Gastrocnemius medialis (tissue), 4 donors: ENCODE data around the gene YTHDC2. TPM values are rescaled to one million over a fixed set of nuclear protein-coding genes. Genes with fewer than 3 reads are reported as not detected.
A peak's percentile ranks its signal among the peaks of the same experiment; 100 is the strongest.

ENCODE experiments used
- ATAC-seq, 2 donors: fragments of 150-250 bp; one replicate each; pipeline ENCODE4 v1.9.1; 2016
- DNase-seq, 2 donors: peaks; one replicate each; pipeline ENCODE4 v3.0.0-alpha.2; 2019
- H3K27ac ChIP-seq, 4 donors: fragments of 200-600 bp; sonication (generic); 1 replicate in 1 of 4; 2 replicates in 3 of 4; pipeline ENCODE4 v1.5.1; 2016 to 2018; ENCODE audit warnings: mild to moderate bottlenecking in 2 of 4, moderate library complexity in 1 of 4
- H3K27me3 ChIP-seq, 3 donors: fragments of 200-600 bp; sonication (generic) in 2 of 3; 1 replicate in 1 of 3; 2 replicates in 2 of 3; pipeline versions ENCODE4 v1.5.1 to v1.6.0; 2016 to 2019; ENCODE audit warnings: mild to moderate bottlenecking in 1 of 3, moderate library complexity in 1 of 3
- H3K36me3 ChIP-seq, 2 donors: fragments of 200-600 bp; sonication (generic) in 1 of 2; one replicate each; pipeline ENCODE4 v1.5.1; 2017 to 2018
- H3K4me1 ChIP-seq, 2 donors: fragments of 200-600 bp; sonication (generic) in 1 of 2; one replicate each; pipeline ENCODE4 v1.5.1; 2016 to 2017; ENCODE audit warnings: mild to moderate bottlenecking in 2 of 2
- H3K4me3 ChIP-seq, 4 donors: fragments of 200-600 bp; sonication (generic) in 3 of 4; 1 replicate in 1 of 4; 2 replicates in 3 of 4; pipeline ENCODE4 v1.5.1; 2016 to 2019; ENCODE audit warnings: mild to moderate bottlenecking in 2 of 4
- H3K9me3 ChIP-seq, 3 donors: fragments of 200-600 bp; sonication (generic) in 2 of 3; 1 replicate in 1 of 3; 2 replicates in 2 of 3; pipeline ENCODE4 v1.5.1; 2016 to 2019
- POLR2A ChIP-seq, 2 donors: fragments of 450-650 bp; IDR thresholded peaks; one replicate each; pipeline ENCODE4 v1.6.1; 2017; ENCODE audit warnings: antibody characterized with exemption in 2 of 2, mild to moderate bottlenecking in 2 of 2, moderate library complexity in 2 of 2
- in situ Hi-C, 4 donors: fragments of 200-750 bp; cut with MboI; loops; one replicate each; pipeline versions ENCODE4 v1.15.0 to v1.8.0; 2017; ENCODE audit warnings: low sequenced_read_pairs in 4 of 4
- intact Hi-C: fragments of 100-400 bp; cut with DNase I; formaldehyde crosslinking; loops from one replicate; pipeline ENCODE4 v1.15.1; 2023; ENCODE audit warnings: low total_unique reads
- total RNA-seq, 4 donors: library from RNA; depleted of rRNA; stranded (reverse); fragments of >200 nt; gene quantifications; one replicate each; pipeline versions ENCODE4 v1.1.0 to v1.2.3, GENCODE V29; 2016
- TF ChIP-seq, protein P1 (sequence below), 5 experiments: fragments of 450-650 bp in 3 of 5; fragments of 200-600 bp in 2 of 5; sonication (generic) in 2 of 5; IDR thresholded peaks in 4 of 5; conservative IDR thresholded peaks in 1 of 5; 1 replicate in 4 of 5; 2 replicates in 1 of 5; pipeline ENCODE4 v1.5.1; 2016 to 2019; ENCODE audit warnings: antibody characterized with exemption in 5 of 5, mild to moderate bottlenecking in 3 of 5, moderate library complexity in 3 of 5

The YTHDC2 gene
- total RNA-seq, 4 donors from 2014 or later = 9.0 to 22.7 (median 15.3) TPM

- H3K27me3 ChIP-seq = peaks cover 26 to 48% (median 28%) of the 10 kb centered on the region in 3 donors
- no peak for TF ChIP-seq POLR2A (IDR thresholded peaks at IDR 0.05)
- TF ChIP-seq, protein P1, sequence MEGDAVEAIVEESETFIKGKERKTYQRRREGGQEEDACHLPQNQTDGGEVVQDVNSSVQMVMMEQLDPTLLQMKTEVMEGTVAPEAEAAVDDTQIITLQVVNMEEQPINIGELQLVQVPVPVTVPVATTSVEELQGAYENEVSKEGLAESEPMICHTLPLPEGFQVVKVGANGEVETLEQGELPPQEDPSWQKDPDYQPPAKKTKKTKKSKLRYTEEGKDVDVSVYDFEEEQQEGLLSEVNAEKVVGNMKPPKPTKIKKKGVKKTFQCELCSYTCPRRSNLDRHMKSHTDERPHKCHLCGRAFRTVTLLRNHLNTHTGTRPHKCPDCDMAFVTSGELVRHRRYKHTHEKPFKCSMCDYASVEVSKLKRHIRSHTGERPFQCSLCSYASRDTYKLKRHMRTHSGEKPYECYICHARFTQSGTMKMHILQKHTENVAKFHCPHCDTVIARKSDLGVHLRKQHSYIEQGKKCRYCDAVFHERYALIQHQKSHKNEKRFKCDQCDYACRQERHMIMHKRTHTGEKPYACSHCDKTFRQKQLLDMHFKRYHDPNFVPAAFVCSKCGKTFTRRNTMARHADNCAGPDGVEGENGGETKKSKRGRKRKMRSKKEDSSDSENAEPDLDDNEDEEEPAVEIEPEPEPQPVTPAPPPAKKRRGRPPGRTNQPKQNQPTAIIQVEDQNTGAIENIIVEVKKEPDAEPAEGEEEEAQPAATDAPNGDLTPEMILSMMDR (IDR thresholded peaks at IDR 0.05 in 4 of 5, conservative IDR thresholded peaks at IDR 0.05 in 1 of 5) = no peak
- H3K4me1 ChIP-seq = peaks cover 8 to 9% of the 10 kb centered on the region in 2 donors
- H3K27ac ChIP-seq = no peak overlapping the region
- H3K4me3 ChIP-seq = peak overlapping the region in 1 of 4 donors; percentile 6
- in situ Hi-C loops = no loop called here
- intact Hi-C loops = no loop called here
- no peaks in the 10 kb centered on the region for H3K36me3 ChIP-seq
- no peak for DNase-seq
- H3K9me3 ChIP-seq = peaks cover 0 to 12% (median 0%) of the 10 kb centered on the region in 3 donors
- no peak for ATAC-seq
These were observed 23.2 kb upstream of the YTHDC2 start for GRCh38 chr5:113490317-113490716.

DNA sequence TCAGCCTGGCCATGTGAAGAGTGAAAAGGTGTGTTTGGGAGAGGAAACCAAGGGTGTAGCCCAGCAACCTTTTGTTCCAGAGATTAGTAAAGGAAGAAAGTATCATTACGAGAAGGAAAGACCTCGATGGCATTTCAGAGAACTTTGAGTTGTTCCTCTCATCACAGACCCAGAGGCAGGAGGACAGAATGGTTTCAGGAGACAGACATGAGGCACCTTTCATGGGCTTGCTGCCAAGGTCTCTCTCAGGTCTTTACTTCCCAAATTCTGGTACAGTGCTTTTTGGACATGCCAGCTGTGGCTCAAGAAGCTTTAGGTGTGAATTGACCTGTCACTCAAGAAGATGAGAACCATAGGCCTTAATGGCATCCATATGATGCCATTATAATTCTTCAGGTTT lies 22.5 kb upstream of the YTHDC2 start:
- ATAC-seq = no peak
- no peak for DNase-seq
- no peaks in the 10 kb centered on the region for H3K36me3 ChIP-seq
- intact Hi-C loops (no loop called here), in situ Hi-C loops (no loop called here)
- H3K4me1 ChIP-seq = peaks cover 8 to 9% of the 10 kb centered on the region in 2 donors
- peaks cover 21 to 43% (median 26%) of the 10 kb centered on the region in 3 donors for H3K27me3 ChIP-seq
- no peak overlapping the region for H3K4me3 ChIP-seq
- TF ChIP-seq, protein P1 (IDR thresholded peaks at IDR 0.05 in 4 of 5, conservative IDR thresholded peaks at IDR 0.05 in 1 of 5) = no peak
- TF ChIP-seq POLR2A (IDR thresholded peaks at IDR 0.05) = no peak
- peaks cover 0 to 12% (median 0%) of the 10 kb centered on the region in 3 donors for H3K9me3 ChIP-seq
- no peak overlapping the region for H3K27ac ChIP-seq

DNA sequence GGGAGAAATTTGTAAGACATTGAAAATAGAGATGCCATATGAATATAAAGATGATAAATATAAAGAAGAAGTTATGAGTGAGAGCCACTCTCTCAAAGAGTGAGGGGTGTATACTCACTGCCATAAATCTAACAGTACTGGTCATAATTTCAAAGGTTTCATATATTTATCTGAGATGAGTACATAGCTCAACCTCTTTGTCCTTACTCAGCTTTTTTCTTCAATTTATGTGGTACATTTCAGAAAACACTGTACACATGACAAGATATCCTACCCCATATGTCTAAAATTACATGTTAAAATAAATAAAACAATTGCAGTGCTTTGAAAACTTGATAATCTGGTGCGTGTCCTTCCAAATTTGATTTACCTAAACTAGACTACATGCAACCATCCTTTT lies 20.0 kb upstream of the YTHDC2 start:
- in situ Hi-C loops (no loop called here), intact Hi-C loops (no loop called here)
- no peak overlapping the region for H3K4me3 ChIP-seq
- peaks cover 0 to 12% (median 0%) of the 10 kb centered on the region in 3 donors for H3K9me3 ChIP-seq
- ATAC-seq (no peak), DNase-seq (no peak)
- peaks cover 0 to 6% of the 10 kb centered on the region in 2 donors for H3K4me1 ChIP-seq
- TF ChIP-seq, protein P1 (IDR thresholded peaks at IDR 0.05 in 4 of 5, conservative IDR thresholded peaks at IDR 0.05 in 1 of 5) = no peak
- TF ChIP-seq POLR2A (IDR thresholded peaks at IDR 0.05) = no peak
- no peaks in the 10 kb centered on the region for H3K36me3 ChIP-seq
- peaks cover 8 to 23% (median 8%) of the 10 kb centered on the region in 3 donors for H3K27me3 ChIP-seq
- H3K27ac ChIP-seq = no peak overlapping the region

- Histone ChIP-seq H3K27me3 (peaks cover 0 to 7% (median 1%) of the 10 kb centered on the region in 3 donors), H3K9me3 (peaks cover 0 to 7% (median 0%) of the 10 kb centered on the region in 3 donors), H3K4me3 (no peak overlapping the region), H3K36me3 (no peaks in the 10 kb centered on the region), H3K27ac (no peak overlapping the region), H3K4me1 (no peaks in the 10 kb centered on the region)
- in situ Hi-C loops = no loop called here
- TF ChIP-seq, protein P1 (IDR thresholded peaks at IDR 0.05 in 4 of 5, conservative IDR thresholded peaks at IDR 0.05 in 1 of 5) = no peak
- TF ChIP-seq POLR2A (IDR thresholded peaks at IDR 0.05) = no peak
- ATAC-seq (no peak), DNase-seq (no peak)
- intact Hi-C loops = no loop called here
These were observed 18.1 kb upstream of the YTHDC2 start for GRCh38 chr5:113495422-113495841.

- intact Hi-C loops = no loop called here
- in situ Hi-C loops = loop anchor here in 3 of 4 donors (10.0 to 25.0 kb wide), 3 partner anchors 127 to 515 kb away; partner anchors contain the start of gene DCP2 (in 2 of the 3)
These were observed 11.4 kb upstream of the YTHDC2 start for GRCh38 chr5:113502073-113502472.

More at GRCh38 chr5:113502073-113502472, 11.4 kb upstream of the YTHDC2 start:
- TF ChIP-seq POLR2A (IDR thresholded peaks at IDR 0.05) = no peak
- TF ChIP-seq, protein P1 (IDR thresholded peaks at IDR 0.05 in 4 of 5, conservative IDR thresholded peaks at IDR 0.05 in 1 of 5) = no peak
- DNase-seq (no peak), ATAC-seq (no peak)
- no peaks in the 10 kb centered on the region for H3K9me3 ChIP-seq
- no peaks in the 10 kb centered on the region for H3K4me1 ChIP-seq
- H3K27me3 ChIP-seq = no peaks in the 10 kb centered on the region
- no peak overlapping the region for H3K27ac ChIP-seq
- H3K4me3 ChIP-seq = no peak overlapping the region
- no peaks in the 10 kb centered on the region for H3K36me3 ChIP-seq
